ENCODE results near the gene SEL1L2. TPM values are rescaled to one million over a fixed set of nuclear protein-coding genes. Genes with fewer than 3 reads are reported as not detected.

Gene SEL1L2
- total RNA-seq, 2 donors from 2014 or later: 0.28 TPM; not detected in 1

- DNase-seq (ENCODE audit: low spot score): no peak
- 58% methylated on average over 4 of the region's 4 CpGs for WGBS
- no peaks in the 10 kb centered on the region for H3K27me3 ChIP-seq (replicated peaks; ENCODE audit: insufficient read depth)
Observed at GRCh38 chr20:13856354-13856753, 134.1 kb downstream of the SEL1L2 start.

GRCh38 chr20:13855613-13856012, 134.8 kb downstream of the SEL1L2 start:
- no peak overlapping the region for H3K4me3 ChIP-seq
- no peak overlapping the region for H3K27ac ChIP-seq
- no peaks in the 10 kb centered on the region for H3K4me1 ChIP-seq (replicated peaks)
- 88% methylated on average over 4 of the region's 4 CpGs for WGBS
- TF ChIP-seq POLR2AphosphoS5 (IDR thresholded peaks at IDR 0.05) (no peak), POLR2A (IDR thresholded peaks at IDR 0.05) (no peak)
- TF ChIP-seq, protein P1, sequence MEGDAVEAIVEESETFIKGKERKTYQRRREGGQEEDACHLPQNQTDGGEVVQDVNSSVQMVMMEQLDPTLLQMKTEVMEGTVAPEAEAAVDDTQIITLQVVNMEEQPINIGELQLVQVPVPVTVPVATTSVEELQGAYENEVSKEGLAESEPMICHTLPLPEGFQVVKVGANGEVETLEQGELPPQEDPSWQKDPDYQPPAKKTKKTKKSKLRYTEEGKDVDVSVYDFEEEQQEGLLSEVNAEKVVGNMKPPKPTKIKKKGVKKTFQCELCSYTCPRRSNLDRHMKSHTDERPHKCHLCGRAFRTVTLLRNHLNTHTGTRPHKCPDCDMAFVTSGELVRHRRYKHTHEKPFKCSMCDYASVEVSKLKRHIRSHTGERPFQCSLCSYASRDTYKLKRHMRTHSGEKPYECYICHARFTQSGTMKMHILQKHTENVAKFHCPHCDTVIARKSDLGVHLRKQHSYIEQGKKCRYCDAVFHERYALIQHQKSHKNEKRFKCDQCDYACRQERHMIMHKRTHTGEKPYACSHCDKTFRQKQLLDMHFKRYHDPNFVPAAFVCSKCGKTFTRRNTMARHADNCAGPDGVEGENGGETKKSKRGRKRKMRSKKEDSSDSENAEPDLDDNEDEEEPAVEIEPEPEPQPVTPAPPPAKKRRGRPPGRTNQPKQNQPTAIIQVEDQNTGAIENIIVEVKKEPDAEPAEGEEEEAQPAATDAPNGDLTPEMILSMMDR (IDR thresholded peaks at IDR 0.05): no peak
- no peak for DNase-seq (ENCODE audit: low spot score)
- H3K9me3 ChIP-seq: no peaks in the 10 kb centered on the region
- intact Hi-C loops (cut with DNase I): no loop called here
- no peaks in the 10 kb centered on the region for H3K27me3 ChIP-seq (replicated peaks; ENCODE audit: insufficient read depth)
- no peaks in the 10 kb centered on the region for H3K36me3 ChIP-seq

More at GRCh38 chr20:13856354-13856753, 134.1 kb downstream of the SEL1L2 start:
- TF ChIP-seq, protein P1 (IDR thresholded peaks at IDR 0.05): no peak
- TF ChIP-seq POLR2A (IDR thresholded peaks at IDR 0.05) (no peak), POLR2AphosphoS5 (IDR thresholded peaks at IDR 0.05) (no peak)
- Histone ChIP-seq H3K4me1 (replicated peaks) (no peaks in the 10 kb centered on the region), H3K36me3 (no peaks in the 10 kb centered on the region), H3K4me3 (no peak overlapping the region), H3K27ac (no peak overlapping the region), H3K9me3 (no peaks in the 10 kb centered on the region)
- intact Hi-C loops (cut with DNase I): no loop called here

DNA sequence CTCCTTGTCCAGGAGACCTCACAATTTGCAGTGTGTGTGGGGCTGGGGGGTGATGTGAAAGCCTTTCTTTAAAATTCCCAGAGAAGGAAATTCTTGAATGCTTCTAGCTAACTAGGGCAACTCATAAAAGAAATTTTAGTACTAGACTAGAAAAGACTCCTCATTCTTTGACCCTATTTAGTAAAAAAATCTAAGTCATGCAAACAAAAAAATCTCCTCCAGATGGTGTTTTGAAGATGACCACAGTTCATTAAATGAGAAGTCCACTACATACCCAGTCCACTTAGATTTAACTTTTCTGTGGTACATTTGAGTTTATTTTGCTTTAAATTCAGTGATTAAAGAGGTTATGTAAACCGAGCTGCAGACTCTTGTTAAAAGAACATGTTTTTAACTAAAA, 138.1 kb downstream of the SEL1L2 start:
- 21% methylated on average over 1 of the region's 1 CpG for WGBS
- intact Hi-C loops (cut with DNase I): loop anchor here (2.0 kb wide), 1 partner anchor 14 kb away; no protein-coding TSS in a partner anchor

GRCh38 chr20:13851279-13851678, 139.1 kb downstream of the SEL1L2 start:
- no peaks in the 10 kb centered on the region for H3K9me3 ChIP-seq
- 70% methylated on average over 2 of the region's 2 CpGs for WGBS
- TF ChIP-seq POLR2A (IDR thresholded peaks at IDR 0.05): no peak
- TF ChIP-seq, protein P1 (IDR thresholded peaks at IDR 0.05): no peak
- TF ChIP-seq POLR2AphosphoS5 (IDR thresholded peaks at IDR 0.05): no peak
- H3K4me3 ChIP-seq: no peak overlapping the region
- peak overlapping the region; percentile 7 to 46 for H3K27ac ChIP-seq
- no peaks in the 10 kb centered on the region for H3K27me3 ChIP-seq (replicated peaks; ENCODE audit: insufficient read depth)
- H3K36me3 ChIP-seq: no peaks in the 10 kb centered on the region
- intact Hi-C loops (cut with DNase I): no loop called here
- no peak for DNase-seq (ENCODE audit: low spot score)
- H3K4me1 ChIP-seq (replicated peaks): no peaks in the 10 kb centered on the region

More for the DNA sequence above, 138.1 kb downstream of the SEL1L2 start:
- Histone ChIP-seq H3K4me1 (replicated peaks) (no peaks in the 10 kb centered on the region), H3K27ac (peak overlapping the region; percentile 7 to 40), H3K36me3 (no peaks in the 10 kb centered on the region), H3K27me3 (replicated peaks; ENCODE audit: insufficient read depth) (no peaks in the 10 kb centered on the region), H3K4me3 (no peak overlapping the region), H3K9me3 (no peaks in the 10 kb centered on the region)
- TF ChIP-seq, protein P1 (IDR thresholded peaks at IDR 0.05): no peak
- no peak for TF ChIP-seq POLR2AphosphoS5 (IDR thresholded peaks at IDR 0.05)
- no peak for TF ChIP-seq POLR2A (IDR thresholded peaks at IDR 0.05)
- DNase-seq (ENCODE audit: low spot score): no peak

GRCh38 chr20:13844296-13844695, 146.1 kb downstream of the SEL1L2 start:
- Histone ChIP-seq H3K4me1 (replicated peaks) (no peaks in the 10 kb centered on the region), H3K9me3 (no peaks in the 10 kb centered on the region), H3K36me3 (no peaks in the 10 kb centered on the region), H3K27ac (no peak overlapping the region), H3K27me3 (replicated peaks; ENCODE audit: insufficient read depth) (no peaks in the 10 kb centered on the region), H3K4me3 (no peak overlapping the region)
- no peak for DNase-seq (ENCODE audit: low spot score)
- intact Hi-C loops (cut with DNase I): no loop called here
- TF ChIP-seq, protein P1 (IDR thresholded peaks at IDR 0.05): no peak
- TF ChIP-seq POLR2AphosphoS5 (IDR thresholded peaks at IDR 0.05) (no peak), POLR2A (IDR thresholded peaks at IDR 0.05) (no peak)
- 63% methylated on average over 4 of the region's 4 CpGs for WGBS
